Thyroid gland (tissue), 4 donors: ENCODE results near the gene TSPAN16. TPM values are rescaled to one million over a fixed set of nuclear protein-coding genes. Genes with fewer than 3 reads are reported as not detected.
"Not testable (repeated sequence)": the region's sequence is repeated elsewhere in the genome, so short reads cannot be mapped to it uniquely, and the experiment has no call there.

ENCODE experiments used
- DNase-seq, 2 donors: peaks; one replicate each; pipeline ENCODE4 v3.0.0-alpha.2; 2019
- H3K27ac ChIP-seq, 3 donors: fragments of 200-600 bp; sonication (generic); 1 replicate in 2 of 3; 2 replicates in 1 of 3; pipeline ENCODE4 v1.5.1; 2016 to 2019; ENCODE audit warnings: mild to moderate bottlenecking in 1 of 3, moderate library complexity in 1 of 3
- H3K27me3 ChIP-seq: fragments of 200-600 bp; sonication (generic); one replicate; pipeline ENCODE4 v1.5.1; 2019
- H3K36me3 ChIP-seq, 2 donors: fragments of 200-600 bp; sonication (generic); one replicate each; pipeline ENCODE4 v1.5.1; 2016 to 2019
- H3K4me1 ChIP-seq, 2 donors: fragments of 200-600 bp; sonication (generic); one replicate each; pipeline ENCODE4 v1.5.1; 2017 to 2019
- H3K4me3 ChIP-seq, 3 donors: fragments of 200-600 bp; sonication (generic); replicated peaks in 1 of 3; 1 replicate in 2 of 3; 2 replicates in 1 of 3; pipeline ENCODE4 v1.5.1; 2016; ENCODE audit warnings: mild to moderate bottlenecking in 1 of 3
- H3K9me3 ChIP-seq: fragments of 200-600 bp; sonication (generic); one replicate; pipeline ENCODE4 v1.5.1; 2017
- CTCF ChIP-seq, 6 experiments: fragments of 200-600 bp in 3 of 6; fragments of 450-650 bp in 3 of 6; sonication (generic) in 3 of 6; IDR thresholded peaks; one replicate each; pipeline ENCODE4 v1.5.1; 2016 to 2019; ENCODE audit warnings: antibody characterized with exemption in 6 of 6, mild to moderate bottlenecking in 2 of 6, inconsistent platforms in 1 of 6, moderate library complexity in 1 of 6
- POLR2A ChIP-seq, 2 donors: fragments of 450-650 bp; IDR thresholded peaks; one replicate each; pipeline ENCODE4 v1.6.1; 2017; ENCODE audit warnings: antibody characterized with exemption in 2 of 2, mild to moderate bottlenecking in 2 of 2, moderate library complexity in 1 of 2
- WGBS, 2 donors: methylation state at CpG; one replicate each; pipeline ENCODE4 v1.1.5; 2017; 5-methylcytosine and 5-hydroxymethylcytosine counted together
- intact Hi-C: fragments of 100-400 bp; cut with DNase I; formaldehyde crosslinking; loops from one replicate; pipeline ENCODE4 v1.15.1; 2023
- total RNA-seq, 4 donors: library from RNA; depleted of rRNA; stranded (reverse); fragments of >200 nt; gene quantifications; one replicate each; pipeline ENCODE4 v1.2.3, GENCODE V29; 2016

Gene TSPAN16
- total RNA-seq, 4 donors from 2014 or later, result 0.54 TPM; not detected in 3

DNA sequence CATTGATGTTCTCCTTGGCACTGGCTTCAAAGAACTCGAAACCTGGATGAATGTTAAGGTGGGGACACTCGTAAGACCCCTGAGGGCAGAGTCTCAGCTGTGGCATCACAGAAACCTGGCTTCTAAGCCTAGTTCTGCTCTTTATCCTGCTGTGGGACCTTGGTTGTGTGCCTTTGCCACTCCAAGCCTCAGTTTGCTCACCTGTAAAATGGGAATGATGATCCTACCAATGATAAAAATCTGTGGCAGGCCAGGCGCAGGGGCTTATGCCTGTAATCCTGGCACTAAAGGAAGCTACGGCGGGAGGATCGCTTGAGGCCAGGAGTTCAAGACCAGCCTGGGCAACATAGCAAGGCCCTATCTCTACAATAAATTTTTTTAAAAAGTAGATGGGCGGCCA is 29.6 kb downstream of the TSPAN16 start:
- intact Hi-C loops, result no loop called here
- no peak overlapping the region for H3K27ac ChIP-seq
- TF ChIP-seq POLR2A (IDR thresholded peaks at IDR 0.05), result no peak
- TF ChIP-seq CTCF (IDR thresholded peaks at IDR 0.05), result no peak
- no peaks in the 10 kb centered on the region for H3K27me3 ChIP-seq
- H3K4me1 ChIP-seq, result peaks cover 35 to 42% of the 10 kb centered on the region in 2 donors
- 94 to 97% methylated on average over 7 of the region's 7 CpGs for WGBS, 2 donors
- peaks cover 0 to 24% of the 10 kb centered on the region in 2 donors for H3K36me3 ChIP-seq
- no peak overlapping the region for H3K4me3 ChIP-seq
- DNase-seq, result no peak
- no peaks in the 10 kb centered on the region for H3K9me3 ChIP-seq

- H3K36me3 ChIP-seq, result peaks cover 20 to 49% of the 10 kb centered on the region in 2 donors
- no peak for TF ChIP-seq POLR2A (IDR thresholded peaks at IDR 0.05)
- TF ChIP-seq CTCF (IDR thresholded peaks at IDR 0.05), result no peak
Measured at GRCh38 chr19:11330127-11330526, 34.2 kb downstream of the TSPAN16 start.

GRCh38 chr19:11331502-11331901 is 35.5 kb downstream of the TSPAN16 start:
- no peak overlapping the region for H3K27ac ChIP-seq
- no peak overlapping the region for H3K4me3 ChIP-seq
- intact Hi-C loops, result no loop called here
- H3K27me3 ChIP-seq, result no peaks in the 10 kb centered on the region
- no peaks in the 10 kb centered on the region for H3K9me3 ChIP-seq
- H3K4me1 ChIP-seq, result no peaks in the 10 kb centered on the region
- 85 to 88% methylated on average over 4 of the region's 4 CpGs for WGBS, 2 donors
- TF ChIP-seq CTCF (IDR thresholded peaks at IDR 0.05) (no peak), POLR2A (IDR thresholded peaks at IDR 0.05) (no peak)
- peaks cover 27 to 62% of the 10 kb centered on the region in 2 donors for H3K36me3 ChIP-seq
- DNase-seq, result no peak

More at GRCh38 chr19:11330127-11330526, 34.2 kb downstream of the TSPAN16 start:
- 81 to 93% methylated on average over 4 of the region's 4 CpGs for WGBS, 2 donors
- no peak overlapping the region for H3K27ac ChIP-seq
- peaks cover 0 to under 1% of the 10 kb centered on the region in 2 donors for H3K4me1 ChIP-seq
- H3K9me3 ChIP-seq, result no peaks in the 10 kb centered on the region
- intact Hi-C loops, result no loop called here
- no peaks in the 10 kb centered on the region for H3K27me3 ChIP-seq
- no peak overlapping the region for H3K4me3 ChIP-seq
- no peak for DNase-seq

DNA sequence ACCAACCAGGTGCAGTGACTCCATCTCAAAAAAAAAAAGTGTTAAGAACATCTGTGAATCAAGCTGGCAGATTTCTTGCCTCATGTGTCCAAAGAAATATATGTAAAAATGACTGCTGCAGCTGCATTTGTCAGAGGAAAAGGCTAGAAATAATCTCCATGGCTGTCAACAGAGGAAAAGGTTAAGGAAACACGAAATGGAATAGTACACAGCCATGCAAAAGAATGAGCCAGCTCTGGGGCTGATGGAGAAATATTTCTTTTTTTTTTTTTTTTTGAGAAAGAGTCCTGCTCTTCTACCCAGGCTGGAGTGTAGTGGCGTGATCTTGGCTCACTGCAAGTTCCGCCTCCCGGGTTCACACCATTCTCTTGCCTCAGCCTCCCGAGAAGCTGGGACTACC is 36.9 kb downstream of the TSPAN16 start:
- no peak overlapping the region for H3K27ac ChIP-seq
- peaks cover 27 to 55% of the 10 kb centered on the region in 2 donors for H3K36me3 ChIP-seq
- no peaks in the 10 kb centered on the region for H3K9me3 ChIP-seq
- TF ChIP-seq CTCF (IDR thresholded peaks at IDR 0.05) (no peak), POLR2A (IDR thresholded peaks at IDR 0.05) (no peak)
- H3K27me3 ChIP-seq, result no peaks in the 10 kb centered on the region
- intact Hi-C loops, result no loop called here
- no peaks in the 10 kb centered on the region for H3K4me1 ChIP-seq
- no peak for DNase-seq
- WGBS, 2 donors, result 95 to 98% methylated on average over 5 of the region's 5 CpGs
- H3K4me3 ChIP-seq, result no peak overlapping the region

- H3K27me3 ChIP-seq, H3K4me3 ChIP-seq, intact Hi-C loops, H3K4me1 ChIP-seq, DNase-seq, H3K9me3 ChIP-seq, H3K27ac ChIP-seq: not testable (repeated sequence)
- peaks cover 27 to 52% of the 10 kb centered on the region in 2 donors for H3K36me3 ChIP-seq
- 85 to 90% methylated on average over 8 to 9 of the region's 9 CpGs for WGBS, 2 donors
Measured at GRCh38 chr19:11333838-11334237, 37.9 kb downstream of the TSPAN16 start.
